Measurements from ENCODE around the gene AUP1. TPM values are rescaled to one million over a fixed set of nuclear protein-coding genes. Genes with fewer than 3 reads are reported as not detected.

AUP1 gene
- total RNA-seq, 2 donors from 2014 or later = 42.3 to 97.1 TPM

DNA sequence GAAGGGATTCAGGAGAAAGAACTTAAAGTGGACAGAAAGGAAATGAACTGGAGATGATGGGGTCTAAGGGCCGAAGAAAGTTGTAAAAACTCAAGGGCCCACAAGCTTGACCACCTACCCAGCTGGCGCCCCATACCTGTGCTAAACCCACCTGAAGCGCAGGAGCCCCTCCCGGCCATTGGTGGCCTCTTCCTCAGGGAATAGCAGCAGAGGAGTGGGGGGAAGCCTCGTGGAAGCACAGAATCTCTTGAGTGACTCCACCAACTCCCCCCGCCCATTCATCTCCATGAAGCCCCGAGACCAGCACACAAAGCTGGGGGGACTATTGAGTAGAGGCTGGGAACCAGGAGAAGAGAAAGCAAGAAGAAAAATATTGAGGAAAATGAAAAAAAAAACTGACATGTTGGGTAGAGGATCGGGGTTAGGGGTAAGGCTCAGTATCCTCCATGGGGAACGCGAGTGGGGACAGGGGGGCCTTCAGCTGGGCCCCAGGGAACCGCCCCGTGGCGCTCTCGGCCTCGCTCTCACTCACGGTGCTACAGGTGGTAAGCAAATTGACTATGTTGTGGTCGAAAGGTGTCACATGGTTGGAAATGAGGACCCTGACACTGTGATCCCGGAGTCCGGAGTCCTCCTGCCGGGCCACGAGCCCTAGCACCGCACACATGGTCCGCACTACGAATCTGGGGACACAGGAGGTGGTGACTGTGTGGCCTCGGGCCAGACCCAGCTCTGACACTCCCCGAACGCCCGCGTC lies 728 bp downstream of the AUP1 start:
- Mint-ChIP-seq H3K36me3 (peaks cover 44 to 48% of the 10 kb centered on the region in 2 donors), H3K27ac (peak overlapping the region; percentile 98), H3K9me3 (no peaks in the 10 kb centered on the region)
- ATAC-seq = peak; percentile 8 to 24
- DNase-seq (ENCODE audit: low spot score in 2 of 2) = peak in 1 of 2 donors; percentile 63

DNA sequence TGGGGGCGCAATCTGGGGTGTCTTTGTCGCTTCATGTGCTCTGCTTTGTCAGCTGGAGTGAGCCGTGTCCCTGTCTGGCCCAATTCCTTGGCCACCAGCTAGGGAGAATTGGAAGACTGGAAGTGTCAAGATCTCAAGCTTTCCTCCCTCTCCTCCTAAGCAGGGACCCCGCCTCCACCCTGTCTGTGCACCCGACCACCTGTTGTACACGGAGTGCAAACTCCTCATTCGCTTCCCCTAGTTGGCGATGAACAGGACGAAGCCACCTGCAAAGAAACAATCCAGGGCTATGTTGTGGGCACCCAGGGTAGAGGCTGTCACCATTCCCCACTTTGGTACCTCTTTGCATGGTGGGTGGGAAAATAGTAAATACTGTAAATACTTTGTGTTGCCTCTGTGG lies 1.8 kb downstream of the AUP1 start:
- Mint-ChIP-seq H3K36me3 (peaks cover 44 to 48% of the 10 kb centered on the region in 2 donors), H3K9me3 (no peaks in the 10 kb centered on the region), H3K27ac (peak overlapping the region in 1 of 2 donors; percentile 98)
- no peak for DNase-seq (ENCODE audit: low spot score in 2 of 2)
- no peak for ATAC-seq

DNA sequence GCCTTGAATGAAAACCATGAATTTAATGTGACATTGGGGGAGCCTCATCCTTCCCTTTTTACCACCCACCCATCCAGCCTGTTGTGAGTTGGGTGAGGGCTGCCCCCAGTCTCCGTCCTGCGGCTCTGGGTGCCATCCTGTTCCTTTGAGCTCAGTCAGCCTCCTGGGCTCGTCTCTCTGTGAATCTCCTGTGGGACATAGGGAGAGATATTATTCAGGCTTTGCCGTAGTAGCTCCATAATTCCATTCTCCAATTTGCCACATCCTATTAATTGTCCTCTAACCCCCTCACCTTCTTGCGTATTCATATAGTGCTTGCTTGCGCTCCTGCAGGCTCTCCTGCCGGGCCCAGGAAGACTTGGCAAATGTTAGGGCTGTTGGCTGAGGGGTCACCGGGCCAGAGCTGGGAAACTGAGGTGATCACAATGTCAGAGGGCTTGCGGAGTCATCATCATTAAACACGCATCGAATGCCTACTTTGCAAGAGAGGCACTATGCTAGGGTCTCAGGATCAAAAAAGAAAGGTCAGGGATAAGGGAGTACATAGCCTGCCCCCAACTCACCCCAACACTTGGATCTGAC lies 2.8 kb downstream of the AUP1 start:
- DNase-seq (ENCODE audit: low spot score in 2 of 2) (no peak), ATAC-seq (no peak)
- H3K9me3 Mint-ChIP-seq = no peaks in the 10 kb centered on the region
- peaks cover 38 to 44% of the 10 kb centered on the region in 2 donors for H3K36me3 Mint-ChIP-seq
- peak overlapping the region; percentile 32 to 46 for H3K27ac Mint-ChIP-seq

DNA sequence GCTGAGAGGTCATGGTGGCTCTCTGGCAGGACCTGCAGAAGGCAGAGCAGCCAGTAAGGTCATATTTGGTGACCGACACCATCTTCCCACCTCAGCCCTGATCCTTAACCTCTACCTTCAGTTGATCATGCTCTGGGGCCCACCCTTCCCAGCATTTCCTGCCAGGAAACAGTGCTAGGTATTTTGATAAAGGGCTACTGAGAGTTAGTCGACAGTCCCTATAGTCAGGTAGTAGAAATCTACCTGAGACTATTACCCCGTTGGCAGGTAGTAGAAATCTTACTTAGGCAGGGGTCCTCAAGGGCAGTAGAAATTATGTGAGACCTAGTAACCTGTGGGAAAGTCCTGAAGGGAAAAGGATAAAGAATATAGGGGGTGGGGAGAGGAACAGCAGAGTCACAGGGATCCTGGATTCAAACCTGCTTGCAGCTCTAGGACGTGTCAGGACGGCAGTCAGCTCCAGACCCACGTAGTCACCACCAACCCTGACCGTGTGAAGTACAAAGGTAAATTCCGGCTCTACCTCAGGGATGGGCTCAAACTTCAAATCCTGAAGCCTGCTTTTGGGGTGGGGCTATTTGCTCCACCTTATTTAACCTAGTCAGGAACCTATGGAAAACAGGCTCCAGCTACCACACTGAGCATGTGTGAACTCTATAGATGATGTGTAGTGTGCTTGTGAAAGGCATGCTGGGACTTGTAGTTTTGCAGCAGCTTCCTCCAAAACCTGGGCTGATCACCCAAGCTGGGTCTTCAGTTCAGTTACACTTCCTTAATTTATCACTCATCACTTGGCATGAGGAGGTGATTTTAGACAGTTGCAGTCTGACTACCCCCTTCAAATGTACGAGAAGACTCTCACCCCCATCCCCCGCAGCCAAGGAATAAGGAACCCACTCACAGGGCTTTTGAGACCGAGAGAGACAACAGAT lies 3.5 kb downstream of the AUP1 start, which contains the start of gene DQX1:
TSS of gene DQX1 (minus strand) at position 515 of the 932 bp plus-strand sequence. CDS start at position 13, 502 bp downstream.
- Mint-ChIP-seq H3K27ac (peak within 1 kb of the TSS; percentile 32 to 46), H3K9me3 (no peaks in the 10 kb centered on the region), H3K36me3 (peaks cover 38 to 43% of the 10 kb centered on the region in 2 donors)
- DNase-seq (ENCODE audit: low spot score in 2 of 2) = no peak
- ATAC-seq = no peak

DNA sequence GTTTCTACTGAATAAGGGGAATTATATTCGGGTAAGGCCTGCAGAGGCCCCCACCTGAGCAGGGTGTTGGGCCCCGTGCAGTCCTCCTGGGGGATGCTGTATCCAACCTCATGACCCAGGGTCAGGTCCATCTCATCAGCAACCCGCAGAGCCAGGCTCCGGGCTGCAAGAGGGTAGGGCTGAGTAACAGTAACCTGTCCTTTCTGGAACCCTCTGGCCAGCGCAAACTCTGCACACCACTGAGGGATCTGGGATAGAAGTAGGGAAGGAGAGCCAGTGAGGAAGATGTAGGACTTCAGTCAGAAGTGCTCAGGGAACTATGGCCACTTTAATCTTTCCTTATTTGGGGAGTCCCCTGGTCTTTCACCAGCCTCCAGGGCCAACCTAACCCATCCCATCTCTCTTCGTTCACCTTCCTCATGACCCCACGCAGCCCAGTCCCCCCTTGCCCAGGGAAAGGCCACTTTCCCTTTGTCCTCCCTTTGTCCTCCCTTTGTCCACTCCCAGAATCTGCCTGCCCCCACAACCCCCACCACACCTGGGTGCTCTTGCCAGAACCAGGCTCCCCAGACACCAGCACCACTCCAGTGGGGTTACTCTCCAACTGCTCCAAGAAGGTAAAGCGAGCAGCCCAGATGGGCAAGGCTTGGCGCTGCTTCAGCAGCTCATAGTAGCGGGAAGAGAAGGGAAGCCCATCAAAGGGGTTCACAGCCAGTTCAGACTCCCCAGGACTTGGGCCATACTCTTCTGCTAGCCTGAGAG lies 4.4 kb downstream of the AUP1 start:
- ATAC-seq = no peak
- no peak overlapping the region for H3K27ac Mint-ChIP-seq
- peaks cover 32 to 36% of the 10 kb centered on the region in 2 donors for H3K36me3 Mint-ChIP-seq

DNA sequence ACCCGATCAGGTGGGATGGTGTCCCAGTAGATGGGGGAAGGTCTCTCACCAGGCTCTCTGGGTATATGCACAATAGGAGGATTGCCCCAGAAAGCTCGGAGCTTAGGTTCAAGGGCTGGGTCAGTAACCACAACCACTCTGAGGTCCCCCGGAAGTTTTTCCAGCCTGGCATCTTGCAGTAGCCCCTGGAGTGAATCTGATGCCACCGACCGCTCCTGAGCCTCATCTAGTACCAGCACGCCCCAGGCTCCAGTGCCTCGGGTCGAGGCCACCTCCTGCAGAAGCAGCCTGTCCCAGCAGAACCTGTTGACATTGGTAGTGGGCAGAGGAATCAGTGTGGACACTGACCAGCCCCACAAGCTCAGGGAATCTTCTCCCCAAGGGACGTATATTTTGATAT lies 5.5 kb downstream of the AUP1 start:
- DNase-seq (ENCODE audit: low spot score in 2 of 2) = no peak
- ATAC-seq = no peak
- peaks cover 28 to 33% of the 10 kb centered on the region in 2 donors for H3K36me3 Mint-ChIP-seq
- H3K27ac Mint-ChIP-seq = no peak overlapping the region
- H3K9me3 Mint-ChIP-seq = no peaks in the 10 kb centered on the region

More for the DNA sequence above, 4.4 kb downstream of the AUP1 start:
- DNase-seq (ENCODE audit: low spot score in 2 of 2) = no peak
- no peaks in the 10 kb centered on the region for H3K9me3 Mint-ChIP-seq

DNA sequence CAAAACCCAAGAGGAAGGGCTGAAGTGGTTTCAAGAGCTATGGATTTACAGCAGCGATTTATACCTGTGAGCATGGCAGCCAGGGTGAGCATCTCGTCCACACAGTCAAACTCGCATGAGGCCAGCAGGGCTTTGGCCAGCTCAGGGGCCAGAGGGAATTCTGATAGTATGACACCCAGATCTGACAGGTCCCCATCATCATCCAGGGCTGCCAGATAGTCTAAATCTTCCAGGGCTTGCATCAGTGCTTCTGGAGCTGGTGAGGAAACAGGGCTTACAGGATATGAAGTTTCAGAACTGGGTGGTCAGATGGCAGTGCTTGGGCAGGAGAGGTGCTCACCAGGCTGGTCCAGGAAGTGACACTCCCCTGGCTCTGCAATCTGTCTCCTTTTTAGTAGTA lies 7.0 kb downstream of the AUP1 start:
- no peak for ATAC-seq
- no peak overlapping the region for H3K27ac Mint-ChIP-seq
- no peaks in the 10 kb centered on the region for H3K9me3 Mint-ChIP-seq
- H3K36me3 Mint-ChIP-seq = peaks cover 17 to 18% of the 10 kb centered on the region in 2 donors
- DNase-seq (ENCODE audit: low spot score in 2 of 2) = no peak

DNA sequence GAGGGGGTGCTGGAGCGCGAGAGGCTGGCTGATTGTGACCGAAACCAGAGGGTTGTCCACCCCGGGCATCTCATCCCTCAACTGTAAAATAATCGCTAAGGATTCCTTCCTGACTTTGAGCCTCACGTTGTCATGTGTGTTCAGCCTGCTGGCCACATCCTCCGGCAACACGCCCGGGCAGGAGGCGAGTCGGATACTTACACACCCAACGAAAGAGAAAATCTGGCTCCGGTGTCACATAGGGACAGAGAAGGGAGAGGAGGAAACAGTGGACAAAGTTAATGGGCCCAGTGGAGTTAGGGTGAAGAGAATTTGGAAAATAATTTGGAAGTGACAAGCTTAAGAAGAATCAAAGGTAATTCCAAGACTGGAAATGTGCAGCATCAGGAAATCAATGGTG lies 12.9 kb downstream of the AUP1 start:
- DNase-seq (ENCODE audit: low spot score in 2 of 2) = no peak
- peaks cover 10 to 20% of the 10 kb centered on the region in 2 donors for H3K36me3 Mint-ChIP-seq
- ATAC-seq = no peak
- H3K27ac Mint-ChIP-seq = no peak overlapping the region
- H3K9me3 Mint-ChIP-seq = peaks cover 0 to 4% of the 10 kb centered on the region in 2 donors

DNA sequence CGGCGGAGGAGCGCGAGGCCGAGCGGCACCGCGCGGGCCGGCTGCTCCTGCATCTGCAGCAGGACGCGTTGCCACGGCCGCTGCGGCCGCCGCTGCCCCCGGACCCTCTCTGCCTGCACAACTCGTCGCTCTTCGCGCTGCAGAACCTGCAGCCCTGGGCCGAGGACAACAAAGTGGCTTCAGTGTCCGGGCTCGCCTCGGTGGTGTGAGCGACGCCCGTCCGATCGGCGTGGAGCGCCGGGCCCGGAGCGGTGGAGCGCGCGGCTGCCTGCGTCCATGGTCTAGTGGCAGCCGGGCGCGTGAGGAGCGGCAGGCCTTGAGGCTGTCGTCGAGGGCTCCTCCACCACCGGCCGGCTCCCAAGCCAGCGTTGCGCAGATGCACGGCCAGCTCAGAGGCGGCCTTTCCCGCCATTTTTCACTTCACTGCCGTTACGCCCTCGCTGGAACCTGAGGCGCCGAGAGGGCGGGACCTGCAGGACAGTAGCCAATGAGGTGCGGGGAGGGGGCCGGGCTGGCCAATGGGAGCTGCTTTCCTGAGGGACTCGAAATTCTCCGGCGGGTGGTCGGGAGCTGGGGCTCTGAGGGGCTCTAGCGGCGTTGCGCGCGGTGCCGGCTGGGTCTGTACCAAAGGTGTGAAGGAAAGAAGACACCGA lies 13.4 kb downstream of the AUP1 start:
- Mint-ChIP-seq H3K36me3 (peaks cover 10 to 20% of the 10 kb centered on the region in 2 donors), H3K9me3 (peaks cover 0 to 4% of the 10 kb centered on the region in 2 donors), H3K27ac (peak overlapping the region in 1 of 2 donors; percentile 70)
- ATAC-seq (peak; percentile 71 to 77), DNase-seq (ENCODE audit: low spot score in 2 of 2) (peak in 1 of 2 donors; percentile 76)

DNA sequence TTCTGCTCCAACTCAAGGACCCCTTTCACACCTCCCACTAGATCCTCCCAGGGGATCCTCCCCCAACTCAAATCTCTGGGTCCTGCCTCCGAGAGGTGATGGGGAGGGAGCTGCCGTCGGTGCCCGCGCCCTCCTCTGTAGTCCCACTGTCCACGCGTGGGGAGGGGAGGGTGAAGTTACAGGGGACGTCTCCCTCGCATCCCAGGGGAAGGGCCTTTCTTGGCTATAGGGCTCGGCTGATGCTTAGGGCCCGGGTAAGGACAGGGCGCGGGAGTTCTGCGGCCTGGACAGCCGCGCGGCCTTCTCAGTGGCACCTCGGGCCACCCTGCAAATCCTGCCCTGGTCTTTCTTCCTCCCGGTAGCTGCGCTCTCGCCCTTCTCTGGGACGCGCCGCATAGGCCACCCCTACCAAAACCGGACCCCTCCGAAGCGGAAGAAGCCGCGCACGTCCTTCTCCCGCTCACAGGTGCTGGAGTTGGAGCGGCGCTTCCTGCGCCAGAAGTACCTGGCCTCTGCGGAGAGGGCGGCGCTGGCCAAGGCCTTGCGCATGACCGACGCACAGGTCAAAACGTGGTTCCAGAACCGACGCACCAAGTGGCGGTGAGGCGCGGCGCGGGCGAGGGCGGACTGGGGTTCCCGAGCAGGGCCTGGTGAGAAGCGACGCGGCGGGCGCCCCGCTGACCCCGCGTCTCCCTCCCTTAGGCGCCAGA lies 14.1 kb downstream of the AUP1 start:
- no peak for DNase-seq (ENCODE audit: low spot score in 2 of 2)
- peak in 1 of 2 donors; percentile 17 for ATAC-seq
- H3K36me3 Mint-ChIP-seq = peaks cover 10 to 20% of the 10 kb centered on the region in 2 donors
- H3K27ac Mint-ChIP-seq = no peak overlapping the region
- peaks cover 0 to 4% of the 10 kb centered on the region in 2 donors for H3K9me3 Mint-ChIP-seq

DNA sequence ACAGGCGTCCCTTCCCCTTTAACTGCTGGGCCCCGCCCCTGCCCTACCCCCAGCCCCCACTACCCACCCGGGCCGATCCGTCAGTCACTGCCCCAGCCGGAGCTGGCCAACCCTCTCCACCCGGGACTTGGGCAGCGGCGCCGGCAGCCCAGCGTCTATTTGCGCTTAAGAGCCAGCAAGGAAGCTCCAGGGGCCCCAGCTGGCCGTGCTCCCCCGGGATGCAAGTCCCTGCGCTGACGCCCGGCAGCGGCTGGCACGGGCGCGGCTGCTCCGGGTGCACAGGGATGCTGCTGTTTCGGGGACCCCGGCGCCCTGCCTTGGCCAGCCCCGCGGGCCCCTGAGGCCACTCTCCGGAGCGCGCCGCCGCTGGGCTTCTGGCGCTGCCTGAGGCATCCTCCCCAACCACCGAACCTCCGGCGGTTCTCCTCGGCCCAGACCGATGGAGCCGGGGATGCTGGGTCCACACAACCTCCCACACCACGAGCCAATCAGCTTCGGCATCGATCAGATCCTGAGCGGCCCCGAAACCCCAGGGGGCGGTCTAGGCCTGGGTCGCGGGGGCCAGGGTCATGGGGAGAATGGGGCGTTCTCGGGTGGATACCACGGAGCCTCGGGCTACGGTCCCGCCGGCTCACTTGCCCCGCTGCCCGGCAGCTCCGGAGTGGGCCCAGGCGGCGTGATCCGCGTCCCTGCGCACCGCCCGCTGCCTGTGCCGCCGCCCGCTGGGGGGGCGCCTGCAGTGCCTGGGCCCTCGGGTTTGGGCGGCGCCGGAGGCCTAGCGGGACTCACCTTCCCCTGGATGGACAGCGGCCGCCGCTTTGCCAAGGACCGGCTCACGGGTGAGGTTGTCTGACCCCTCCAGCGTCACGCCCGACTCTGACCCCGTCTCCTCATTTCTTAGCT lies 14.9 kb downstream of the AUP1 start, which contains the start of gene TLX2:
TSS of gene TLX2 (plus strand) at position 83 of the 903 bp plus-strand sequence. CDS start at position 440, 357 bp downstream.
- peaks cover 10 to 16% of the 10 kb centered on the region in 2 donors for H3K36me3 Mint-ChIP-seq
- no peak within 1 kb of the TSS for H3K27ac Mint-ChIP-seq
- peaks cover 0 to 4% of the 10 kb centered on the region in 2 donors for H3K9me3 Mint-ChIP-seq
- peak in 1 of 2 donors; percentile 30 for ATAC-seq
- peak in 1 of 2 donors; percentile 36 for DNase-seq (ENCODE audit: low spot score in 2 of 2)

DNA sequence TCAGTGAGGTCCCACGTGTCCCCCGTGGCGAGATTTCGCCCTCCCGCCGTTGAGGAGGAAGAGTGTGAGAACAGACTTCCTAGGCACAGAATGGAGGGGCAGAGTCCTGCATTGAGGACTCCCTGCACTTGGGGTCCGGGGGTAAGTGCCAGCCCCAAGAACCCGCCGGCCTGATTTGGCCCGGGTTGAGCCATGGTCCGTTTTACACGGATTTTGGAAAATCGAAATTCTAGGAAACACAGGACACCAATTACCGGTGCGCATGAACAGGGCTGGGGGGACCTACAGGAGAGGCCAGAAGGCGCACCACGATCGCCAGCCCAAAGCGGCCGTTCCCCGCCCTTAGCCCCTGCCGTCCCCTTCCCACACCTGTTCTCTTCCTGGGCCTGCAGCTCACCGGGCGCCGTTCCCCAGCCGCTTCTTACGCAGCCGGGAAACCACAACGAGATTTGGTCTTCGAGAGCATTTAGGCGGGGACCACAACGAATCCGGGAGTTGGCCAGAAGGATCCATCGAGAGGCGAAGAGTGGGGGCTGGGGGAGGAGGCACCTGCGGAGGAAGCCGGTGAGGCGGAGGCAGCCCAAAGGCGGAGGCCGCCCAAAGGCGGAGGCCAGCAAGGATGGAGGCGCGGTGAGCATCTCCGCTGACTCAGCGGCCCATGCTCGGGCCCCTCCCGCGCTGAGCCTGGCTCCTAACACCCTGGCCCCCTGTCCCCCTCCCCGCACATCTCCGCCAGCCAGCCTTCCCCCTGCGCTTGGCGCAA lies 15.7 kb downstream of the AUP1 start:
- DNase-seq (ENCODE audit: low spot score in 2 of 2) (peak in 1 of 2 donors; percentile 42), ATAC-seq (peak; percentile 39 to 48)
- H3K27ac Mint-ChIP-seq = no peak overlapping the region
- H3K36me3 Mint-ChIP-seq = peaks cover 10 to 16% of the 10 kb centered on the region in 2 donors
- H3K9me3 Mint-ChIP-seq = peaks cover 0 to 4% of the 10 kb centered on the region in 2 donors
